ENCODE data around the gene ENPP7. TPM values are rescaled to one million over a fixed set of nuclear protein-coding genes. Genes with fewer than 3 reads are reported as not detected.

The ENPP7 gene
- total and polyA plus RNA-seq, 2 donors (not counting 3 experiments of a cell fraction or from before 2014, with no cell fraction given) = not detected

GRCh38 chr17:79775632-79776031 is 44.9 kb downstream of the ENPP7 start:
- ChIA-PET POLR2A (interaction anchor here (0.6 kb wide), 1 partner anchor 21 kb away, joined by 4 read pairs; the partner anchor contains the start of gene CBX8), CTCF (interaction anchor here (2.0 to 2.2 kb wide), 4 partner anchors 12 to 35 kb away, joined by 6 to 14 read pairs (median 9); no protein-coding TSS in a partner anchor)
- H3K4me2 ChIP-seq (ENCODE audit: insufficient read depth, low read length) = no peak overlapping the region
- no TSS peak for BruUV-seq (replicated peaks)
- no peaks in the 10 kb centered on the region for H4K20me1 ChIP-seq (replicated peaks; ENCODE audit: control insufficient read depth, extremely low read depth, insufficient read depth, low read length)
- no peak overlapping the region for H2AFZ ChIP-seq (ENCODE audit: low read depth, low read length)
- peaks cover 20% of the 10 kb centered on the region for H3K4me1 ChIP-seq (ENCODE audit: control insufficient read depth, extremely low read depth, insufficient read depth, low read length)
- H3K9me1 ChIP-seq (replicated peaks; ENCODE audit: control insufficient read depth, extremely low read depth, insufficient read depth, low read length) = no peaks in the 10 kb centered on the region
- H3K4me3 ChIP-seq (replicated peaks in 1 of 3; ENCODE audit: insufficient read depth in 1 of 3, low read depth in 1 of 3, low read length in 3 of 3) = no peak overlapping the region
- intact Hi-C loops (cut with micrococcal nuclease) (no loop called here), dilution Hi-C loops (cut with MboI; ENCODE audit: extremely low pct_ligation_motif_present, low sequenced_read_pairs) (no loop called here)
- DNase-seq (ENCODE audit: low read depth, low spot score) (no peak), FAIRE-seq (no peak)
- H3K9ac ChIP-seq (replicated peaks; ENCODE audit: extremely low read depth, insufficient read depth, low read length) = no peak overlapping the region
- no peaks in the 10 kb centered on the region for H3K79me2 ChIP-seq (ENCODE audit: control insufficient read depth, insufficient read depth, low read length)
- H3K36me3 ChIP-seq (ENCODE audit: control insufficient read depth in 2 of 2, extremely low read depth in 1 of 2, insufficient read depth in 2 of 2, low read length in 2 of 2) = no peaks in the 10 kb centered on the region
- H3K27ac ChIP-seq (ENCODE audit: insufficient read depth, low read depth, low read length) = no peak overlapping the region
- H3K27me3 ChIP-seq (ENCODE audit: control insufficient read depth in 2 of 2, insufficient read depth in 2 of 2, low read length in 2 of 2) = peaks cover 10 to 12% of the 10 kb centered on the region in 2 experiments
- H3K9me3 ChIP-seq (replicated peaks; ENCODE audit: control insufficient read depth, insufficient read depth, low read length) = no peaks in the 10 kb centered on the region
- TF ChIP-seq GATA2 (IDR thresholded peaks at IDR 0.05; ENCODE audit: insufficient read depth, insufficient read length, low read depth, low read length) (no peak), MYC (IDR thresholded peaks at IDR 0.05; ENCODE audit: low read depth, low read length) (no peak), JUN (IDR thresholded peaks at IDR 0.05; ENCODE audit: borderline replicate concordance, insufficient read depth, insufficient read length, low read depth) (no peak), POLR2AphosphoS5 (IDR thresholded peaks at IDR 0.05; ENCODE audit: insufficient read depth, low read depth, low read length) (no peak)

GRCh38 chr17:79776376-79777119 is 45.8 kb downstream of the ENPP7 start:
- dilution Hi-C loops (cut with MboI; ENCODE audit: extremely low pct_ligation_motif_present, low sequenced_read_pairs) = no loop called here
- BruUV-seq (replicated peaks) = no TSS peak
- no peaks in the 10 kb centered on the region for H3K9me3 ChIP-seq (replicated peaks; ENCODE audit: control insufficient read depth, insufficient read depth, low read length)
- no peaks in the 10 kb centered on the region for H3K36me3 ChIP-seq (ENCODE audit: control insufficient read depth in 2 of 2, extremely low read depth in 1 of 2, insufficient read depth in 2 of 2, low read length in 2 of 2)
- intact Hi-C loops (cut with micrococcal nuclease) = no loop called here
- CTCF ChIA-PET = interaction anchor here (0.9 to 2.1 kb wide), 7 partner anchors 11 to 232 kb away, joined by 3 to 14 read pairs (median 4); partner anchors contain the start of gene CBX8
- TF ChIP-seq MYC (IDR thresholded peaks at IDR 0.05; ENCODE audit: low read depth, low read length) (no peak), FOS (IDR thresholded peaks at IDR 0.05; ENCODE audit: borderline replicate concordance, insufficient read depth, low read length) (peak; percentile 10)
- H3K9ac ChIP-seq (replicated peaks; ENCODE audit: extremely low read depth, insufficient read depth, low read length) = no peak overlapping the region
- H3K4me3 ChIP-seq (replicated peaks in 1 of 3; ENCODE audit: insufficient read depth in 1 of 3, low read depth in 1 of 3, low read length in 3 of 3) = peak overlapping the region in 1 of 3 experiments; percentile 50
- peak overlapping the region; percentile 46 for H2AFZ ChIP-seq (ENCODE audit: low read depth, low read length)
- H3K27me3 ChIP-seq (ENCODE audit: control insufficient read depth in 2 of 2, insufficient read depth in 2 of 2, low read length in 2 of 2) = peaks cover 9 to 10% of the 10 kb centered on the region in 2 experiments
- H3K27ac ChIP-seq (ENCODE audit: insufficient read depth, low read depth, low read length) = no peak overlapping the region
- H3K4me1 ChIP-seq (ENCODE audit: control insufficient read depth, extremely low read depth, insufficient read depth, low read length) = peaks cover 20% of the 10 kb centered on the region
- H3K4me2 ChIP-seq (ENCODE audit: insufficient read depth, low read length) = peak overlapping the region; percentile 66
- H4K20me1 ChIP-seq (replicated peaks; ENCODE audit: control insufficient read depth, extremely low read depth, insufficient read depth, low read length) = no peaks in the 10 kb centered on the region
- POLR2A ChIA-PET = interaction anchor here (0.6 kb wide), 1 partner anchor 21 kb away, joined by 4 read pairs; the partner anchor contains the start of gene CBX8
- no peaks in the 10 kb centered on the region for H3K9me1 ChIP-seq (replicated peaks; ENCODE audit: control insufficient read depth, extremely low read depth, insufficient read depth, low read length)
- no peaks in the 10 kb centered on the region for H3K79me2 ChIP-seq (ENCODE audit: control insufficient read depth, insufficient read depth, low read length)
- DNase-seq (ENCODE audit: low read depth, low spot score) = peak; percentile 57
- FAIRE-seq = peak; percentile 70

All from endothelial cell of umbilical vein (primary cell).